Measurements from ENCODE around the gene CHRNA4.
"Not testable (repeated sequence)": the region's sequence is repeated elsewhere in the genome, so short reads cannot be mapped to it uniquely, and the experiment has no call there.

The CHRNA4 gene

DNA sequence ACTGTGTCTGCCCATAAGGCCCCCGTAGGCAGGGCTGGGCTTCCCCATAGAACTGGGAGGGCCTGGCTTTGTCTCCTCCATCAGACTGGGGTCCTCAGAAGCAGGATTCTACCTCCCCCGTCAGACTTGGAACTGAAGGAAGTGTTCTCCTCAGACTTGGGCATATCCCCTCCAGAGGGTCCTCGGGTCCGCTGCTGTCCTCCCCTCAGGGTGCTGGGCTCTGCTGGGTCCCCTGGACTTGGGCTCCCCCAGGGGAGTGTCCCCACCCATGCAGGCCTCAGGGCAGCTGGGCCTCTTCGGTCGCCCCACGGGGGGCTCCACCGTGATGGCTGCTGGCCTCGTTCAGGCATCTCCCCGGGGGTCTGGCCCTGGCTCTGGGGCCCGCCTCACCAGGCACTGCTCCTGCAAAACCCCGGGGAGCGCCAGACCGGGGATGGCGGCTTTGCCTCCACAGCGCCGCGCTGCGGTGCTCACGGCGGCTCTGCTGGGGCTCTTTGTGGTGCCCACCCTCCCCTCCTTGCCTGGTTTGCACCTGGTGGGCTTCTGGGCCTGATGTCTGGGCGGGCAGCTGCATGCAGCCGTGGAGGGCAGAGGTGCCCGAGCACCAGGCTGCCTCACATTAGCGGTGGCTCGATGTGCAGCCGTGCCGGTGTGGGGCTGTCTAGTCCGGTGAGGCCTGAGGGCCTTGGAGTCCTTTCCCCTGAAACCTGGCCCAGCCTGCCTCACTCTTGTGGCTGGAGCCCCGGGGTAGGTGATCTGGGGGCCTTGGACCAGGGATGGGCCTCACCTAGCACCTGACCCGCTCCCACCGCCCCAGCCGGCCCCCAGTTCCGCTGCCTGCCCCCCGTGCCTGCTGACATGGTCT, 54.2 kb downstream of the CHRNA4 start:
- no peak for DNase-seq

DNA sequence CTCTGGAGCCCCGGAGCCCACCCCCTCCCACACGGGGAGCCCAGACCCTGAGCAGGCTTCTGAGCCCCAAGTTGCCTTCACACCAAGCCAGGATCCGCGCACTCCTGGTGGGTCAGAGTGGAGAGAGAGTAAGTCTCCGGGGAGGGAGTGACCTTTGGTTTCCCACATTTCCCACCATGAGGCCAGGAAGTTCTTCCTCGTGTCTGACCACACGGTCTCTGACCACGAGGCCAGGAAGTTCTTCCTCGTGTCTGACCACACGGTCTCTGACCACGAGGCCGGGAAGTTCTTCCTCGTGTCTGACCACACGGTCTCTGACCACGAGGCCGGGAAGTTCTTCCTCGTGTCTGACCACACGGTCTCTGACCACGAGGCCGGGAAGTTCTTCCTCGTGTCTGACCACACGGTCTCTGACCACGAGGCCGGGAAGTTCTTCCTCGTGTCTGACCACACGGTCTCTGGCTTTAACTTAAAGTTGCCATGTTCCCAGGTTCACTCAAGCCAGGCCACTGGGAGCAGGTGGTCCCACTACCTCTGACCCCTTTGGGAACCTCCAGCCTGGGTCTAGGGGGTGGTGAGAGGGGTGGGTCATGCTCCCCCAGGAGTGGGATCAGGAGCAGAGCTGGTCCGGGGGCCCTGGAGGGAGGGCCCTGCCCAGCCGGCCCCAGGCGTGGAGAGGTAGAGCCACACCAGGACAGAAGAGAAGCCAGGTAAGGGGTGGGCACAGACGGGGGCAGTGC, 55.0 kb downstream of the CHRNA4 start:
- not testable (repeated sequence) for DNase-seq

DNA sequence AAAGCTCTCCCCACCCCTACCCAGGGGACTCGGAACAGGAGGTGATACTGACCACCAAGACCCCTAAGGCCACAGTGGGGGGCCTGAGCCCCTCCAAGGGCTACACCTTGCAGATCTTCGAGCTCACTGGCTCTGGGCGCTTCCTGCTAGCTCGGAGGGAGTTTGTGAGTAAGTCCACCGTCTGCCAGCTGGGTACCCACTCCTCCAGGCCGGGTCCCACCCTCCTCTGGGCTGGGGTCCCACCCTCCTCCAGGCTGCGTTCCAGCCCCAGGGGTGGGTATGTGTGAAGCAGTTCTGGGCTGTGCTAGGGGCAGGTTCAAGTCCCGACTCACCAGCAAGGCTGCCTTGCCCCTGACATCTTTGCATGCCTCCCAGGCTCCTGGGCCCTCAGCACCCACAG, 55.8 kb downstream of the CHRNA4 start:
- no peak for DNase-seq

GRCh38 chr20:63303095-63303666, 58.0 kb downstream of the CHRNA4 start:
- DNase-seq = no peak

DNA sequence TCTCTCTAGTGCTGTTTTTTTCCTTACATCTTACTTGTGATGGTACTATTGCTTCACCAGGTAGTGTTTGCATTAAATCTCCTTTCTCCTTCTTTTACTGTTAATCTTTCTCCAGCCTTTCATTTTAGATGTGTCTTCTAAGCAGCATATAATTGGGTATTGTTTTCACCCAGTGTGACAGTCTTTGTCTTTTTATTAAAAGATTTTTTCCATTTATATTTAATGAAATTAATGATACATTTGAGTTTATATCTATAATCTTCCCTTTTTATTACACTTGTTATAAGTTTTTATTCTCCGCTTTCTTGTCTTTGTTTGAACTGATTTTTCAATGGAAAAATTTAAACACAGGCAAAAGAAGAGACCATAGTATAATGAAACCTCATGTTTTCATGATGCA, 59.5 kb downstream of the CHRNA4 start:
- no peak for DNase-seq

DNA sequence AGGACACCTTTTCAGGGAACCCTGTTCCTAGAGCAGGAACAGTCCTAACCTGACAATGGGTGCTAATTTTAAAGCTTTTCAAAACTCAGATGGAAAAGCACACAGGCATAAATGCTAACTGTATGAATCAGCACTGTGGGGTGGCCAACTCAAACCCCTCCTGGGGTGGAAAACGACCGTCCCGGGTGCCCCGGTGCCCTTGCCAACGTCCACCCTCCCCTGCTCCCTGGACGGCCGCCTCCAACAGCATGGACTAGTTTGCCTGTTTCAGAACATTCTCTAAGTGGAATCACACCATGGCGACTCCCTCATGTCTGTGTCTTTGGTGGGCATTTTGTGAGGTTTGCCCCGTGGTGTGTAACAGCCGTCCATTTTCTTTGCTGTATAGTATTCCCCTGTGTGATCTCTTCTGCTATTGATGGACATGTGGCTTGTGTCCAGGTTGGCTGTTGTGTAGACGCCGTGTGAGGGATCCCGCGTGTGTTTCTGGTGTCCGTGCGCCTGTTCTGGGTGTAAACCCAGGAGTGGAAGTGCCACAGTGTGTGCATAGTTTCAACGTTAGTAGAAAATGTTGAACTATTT, 62.3 kb downstream of the CHRNA4 start:
- DNase-seq = no peak

GRCh38 chr20:63297796-63298572, 63.2 kb downstream of the CHRNA4 start:
- no peak for DNase-seq

DNA sequence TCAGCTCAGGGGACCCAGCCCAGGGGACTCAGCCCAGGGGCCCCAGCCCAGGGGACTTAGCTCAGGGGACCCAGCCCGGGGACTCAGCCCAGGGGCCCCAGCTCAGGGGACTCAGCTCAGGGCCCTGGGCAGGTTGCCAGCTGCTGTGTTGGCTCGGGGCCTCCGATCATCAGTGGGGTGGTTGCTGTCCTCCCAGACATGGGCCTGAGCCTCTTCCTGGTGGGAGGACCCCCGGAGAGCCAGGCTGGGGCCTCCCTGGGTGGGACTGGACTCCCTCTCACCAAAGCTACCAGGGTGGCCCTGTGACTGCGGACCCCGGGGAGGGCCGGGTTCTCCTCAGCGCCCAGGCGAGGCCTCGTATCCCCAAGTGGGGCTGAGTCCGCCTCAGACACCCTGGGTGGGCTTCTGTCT, 63.8 kb downstream of the CHRNA4 start:
- DNase-seq = no peak

- no peak for DNase-seq
Measured at GRCh38 chr20:63296531-63297299, 64.4 kb downstream of the CHRNA4 start.

DNA sequence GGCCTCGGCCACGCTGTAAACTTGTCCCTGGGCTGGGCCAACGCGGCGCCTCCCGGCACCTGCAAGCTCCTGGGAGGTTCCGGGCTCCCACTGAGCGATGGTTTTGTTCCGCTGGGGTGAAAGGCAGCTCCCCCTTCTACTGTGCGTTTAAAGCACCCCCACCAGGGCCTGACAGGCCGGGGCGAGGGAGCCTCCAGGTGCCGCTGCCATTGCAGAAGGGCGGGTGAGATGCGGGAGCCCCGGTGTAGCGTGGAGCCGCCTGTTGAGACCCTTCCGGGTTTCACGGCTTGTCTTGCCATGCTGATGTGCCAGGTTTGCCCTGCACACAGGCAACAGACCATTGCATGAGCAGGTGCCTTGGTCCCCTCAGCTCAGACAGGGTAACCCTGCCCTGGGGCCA, 65.3 kb downstream of the CHRNA4 start:
- no peak for DNase-seq

- peak in 1 of 2 donors; percentile 22 for DNase-seq
Measured at GRCh38 chr20:63295422-63295821, 65.7 kb downstream of the CHRNA4 start.

GRCh38 chr20:63295018-63295417, 66.1 kb downstream of the CHRNA4 start:
- no peak for DNase-seq

DNA sequence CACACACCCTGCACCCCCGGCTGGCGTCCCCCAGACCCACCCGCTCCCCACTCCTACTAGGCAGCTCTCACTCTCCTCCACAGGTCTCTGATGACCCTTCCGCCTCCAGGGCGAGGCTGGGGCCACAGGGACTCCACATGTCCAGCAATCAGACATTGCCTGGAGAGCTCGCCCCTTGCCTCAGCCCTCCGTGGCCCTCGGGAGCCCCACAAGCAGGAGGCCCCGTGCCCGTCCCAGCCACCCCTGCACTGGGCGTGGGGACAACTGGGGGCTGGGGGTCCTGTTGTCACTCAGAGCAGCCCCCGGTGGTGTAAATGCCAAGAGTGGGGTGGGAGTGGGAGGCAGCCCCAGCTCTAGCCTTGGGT, 66.6 kb downstream of the CHRNA4 start:
- no peak for DNase-seq

- DNase-seq = no peak
Measured at GRCh38 chr20:63293871-63294535, 67.1 kb downstream of the CHRNA4 start.

- DNase-seq = no peak
Measured at GRCh38 chr20:63293456-63293855, 67.7 kb downstream of the CHRNA4 start.
